Mesendoderm (in vitro differentiated cells): Measurements from ENCODE around the gene ZCCHC14.

ENCODE experiments used
- DNase-seq: peaks from one replicate; pipeline ENCODE4 v3.0.0; 2013
- H2AK5ac ChIP-seq: 2 replicates; pipeline ENCODE4 v1.6.1; 2013; ENCODE audit warnings: low read length, inconsistent platforms
- H2BK120ac ChIP-seq: 2 replicates; pipeline ENCODE4 v1.6.1; 2013; ENCODE audit warnings: low read depth, mild to moderate bottlenecking, low read length, moderate library complexity, mixed read lengths
- H2BK15ac ChIP-seq: replicated peaks from 2 replicates; pipeline ENCODE4 v1.6.1; 2013; ENCODE audit warnings: low read depth, mild to moderate bottlenecking, moderate library complexity
- H2BK5ac ChIP-seq: 2 replicates; pipeline ENCODE4 v1.6.1; 2013; ENCODE audit warnings: low read length, inconsistent platforms
- H3K18ac ChIP-seq: 2 replicates; pipeline ENCODE4 v1.6.1; 2013; ENCODE audit warnings: mild to moderate bottlenecking, low read length, mixed read lengths
- H3K23ac ChIP-seq: one replicate; pipeline ENCODE4 v1.6.1; 2013; ENCODE audit warnings: low read length
- H3K27ac ChIP-seq: 2 replicates; pipeline ENCODE4 v1.5.1; 2013; ENCODE audit warnings: low read depth, mild to moderate bottlenecking, inconsistent platforms, low read length, moderate library complexity
- H3K27me3 ChIP-seq: 2 replicates; pipeline ENCODE4 v1.6.1; 2013; ENCODE audit warnings: low read length, control low read depth, mild to moderate bottlenecking, inconsistent platforms; ENCODE audit not compliant: insufficient read depth, poor library complexity
- H3K36me3 ChIP-seq: 2 replicates; pipeline ENCODE4 v1.6.1; 2013; ENCODE audit warnings: low read length, inconsistent platforms; ENCODE audit not compliant: control insufficient read depth, insufficient read depth
- H3K4ac ChIP-seq: one replicate; pipeline ENCODE4 v1.6.1; 2013; ENCODE audit warnings: low read depth, mild to moderate bottlenecking, low read length, moderate library complexity
- H3K4me1 ChIP-seq: 2 replicates; pipeline ENCODE4 v1.6.1; 2013; ENCODE audit warnings: low read depth, low read length, inconsistent platforms; ENCODE audit not compliant: control insufficient read depth
- H3K4me2 ChIP-seq: 2 replicates; pipeline ENCODE4 v1.6.1; 2013; ENCODE audit warnings: low read length
- H3K4me3 ChIP-seq: 2 replicates; pipeline ENCODE4 v1.5.1; 2013; ENCODE audit warnings: mild to moderate bottlenecking, low read length
- H3K56ac ChIP-seq: one replicate; pipeline ENCODE4 v1.6.1; 2013; ENCODE audit warnings: low read length
- H3K79me1 ChIP-seq: 2 replicates; pipeline ENCODE4 v1.6.1; 2013; ENCODE audit warnings: low read length, inconsistent platforms
- H3K79me2 ChIP-seq: 2 replicates; pipeline ENCODE4 v1.6.1; 2013; ENCODE audit warnings: mild to moderate bottlenecking, low read length; ENCODE audit not compliant: control insufficient read depth, insufficient read depth
- H3K9ac ChIP-seq: 2 replicates; pipeline ENCODE4 v1.6.1; 2013; ENCODE audit warnings: low read length, inconsistent platforms
- H4K5ac ChIP-seq: one replicate; pipeline ENCODE4 v1.6.1; 2013; ENCODE audit warnings: low read length
- H4K8ac ChIP-seq: one replicate; pipeline ENCODE4 v1.6.1; 2013; ENCODE audit warnings: low read depth, mild to moderate bottlenecking, control low read depth, low read length, moderate library complexity
- WGBS: extraction: QIAGEN DNeasy Blood & Tissue Kit; methylation state at CpG from one replicate; pipeline ENCODE4 v1.1.7; 2013; ENCODE audit warnings: low lambda C conversion rate, missing lambda C conversion rate; ENCODE audit not compliant: insufficient coverage; ENCODE audit errors: extremely low coverage; 5-methylcytosine and 5-hydroxymethylcytosine counted together

The ZCCHC14 gene

DNA sequence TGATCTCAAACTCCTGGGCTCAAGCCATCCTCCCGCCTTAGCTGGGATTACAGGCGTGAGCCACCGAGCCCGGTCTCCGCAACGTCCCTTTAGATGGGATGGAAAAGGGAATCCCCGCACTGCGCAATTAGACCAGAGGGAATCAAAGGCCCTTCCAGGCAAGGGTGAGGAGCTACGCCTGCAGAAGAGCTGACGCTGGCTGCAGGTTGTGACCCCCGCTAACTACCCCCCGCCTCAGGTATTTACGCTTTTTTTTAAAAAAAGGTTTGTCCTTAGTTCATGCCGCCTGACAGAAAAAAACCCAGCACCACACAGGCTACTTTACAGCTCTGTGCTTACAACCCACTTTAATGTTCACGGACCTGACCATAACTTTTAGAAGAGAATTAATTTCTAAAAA, 26.9 kb downstream of the ZCCHC14 start:
- Histone ChIP-seq H3K18ac (no peak overlapping the region), H3K4me1 (no peaks in the 10 kb centered on the region), H3K79me2 (peaks cover 11% of the 10 kb centered on the region), H2BK120ac (no peak overlapping the region), H2AK5ac (no peak overlapping the region), H3K4ac (no peak overlapping the region), H3K4me2 (no peak overlapping the region), H3K27me3 (no peaks in the 10 kb centered on the region), H3K27ac (no peak overlapping the region), H3K9ac (no peak overlapping the region), H3K56ac (no peak overlapping the region), H3K79me1 (peaks cover 20% of the 10 kb centered on the region), H4K8ac (no peak overlapping the region), H2BK15ac (no peak overlapping the region), H2BK5ac (no peak overlapping the region), H3K23ac (no peak overlapping the region), H3K4me3 (no peak overlapping the region), H3K36me3 (no peaks in the 10 kb centered on the region), H4K5ac (no peak overlapping the region)
- no peak for DNase-seq
- WGBS: no CpG with 5 or more reads among the region's 15 CpGs

DNA sequence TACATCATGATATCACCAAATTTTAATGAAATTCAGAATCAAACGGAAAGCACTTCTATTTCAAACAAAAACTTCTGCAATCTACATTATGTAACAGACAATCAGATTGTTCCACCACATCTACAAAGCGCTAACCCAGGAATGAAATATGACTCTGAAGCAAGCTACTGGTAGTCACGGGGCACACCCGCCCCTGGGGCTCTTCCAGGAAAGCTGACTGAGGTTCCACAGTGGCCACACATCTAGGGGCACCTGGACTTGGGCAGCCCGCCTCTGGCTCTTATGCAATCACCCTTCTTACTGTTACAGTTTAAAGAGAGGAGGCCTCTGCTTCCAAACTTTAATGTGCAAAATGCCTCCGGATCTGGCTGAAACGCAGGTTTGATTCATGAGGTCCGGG, 27.5 kb downstream of the ZCCHC14 start:
- Histone ChIP-seq H2AK5ac (no peak overlapping the region), H3K9ac (no peak overlapping the region), H2BK5ac (no peak overlapping the region), H2BK15ac (no peak overlapping the region), H3K4ac (no peak overlapping the region), H3K4me3 (no peak overlapping the region), H3K36me3 (no peaks in the 10 kb centered on the region), H2BK120ac (no peak overlapping the region), H3K56ac (no peak overlapping the region), H3K27me3 (no peaks in the 10 kb centered on the region), H4K5ac (no peak overlapping the region), H4K8ac (no peak overlapping the region), H3K79me1 (peaks cover 21% of the 10 kb centered on the region), H3K18ac (no peak overlapping the region), H3K27ac (no peak overlapping the region), H3K4me1 (no peaks in the 10 kb centered on the region), H3K4me2 (no peak overlapping the region), H3K23ac (no peak overlapping the region), H3K79me2 (peaks cover 9% of the 10 kb centered on the region)
- DNase-seq: no peak
- WGBS: no CpG with 5 or more reads among the region's 8 CpGs

DNA sequence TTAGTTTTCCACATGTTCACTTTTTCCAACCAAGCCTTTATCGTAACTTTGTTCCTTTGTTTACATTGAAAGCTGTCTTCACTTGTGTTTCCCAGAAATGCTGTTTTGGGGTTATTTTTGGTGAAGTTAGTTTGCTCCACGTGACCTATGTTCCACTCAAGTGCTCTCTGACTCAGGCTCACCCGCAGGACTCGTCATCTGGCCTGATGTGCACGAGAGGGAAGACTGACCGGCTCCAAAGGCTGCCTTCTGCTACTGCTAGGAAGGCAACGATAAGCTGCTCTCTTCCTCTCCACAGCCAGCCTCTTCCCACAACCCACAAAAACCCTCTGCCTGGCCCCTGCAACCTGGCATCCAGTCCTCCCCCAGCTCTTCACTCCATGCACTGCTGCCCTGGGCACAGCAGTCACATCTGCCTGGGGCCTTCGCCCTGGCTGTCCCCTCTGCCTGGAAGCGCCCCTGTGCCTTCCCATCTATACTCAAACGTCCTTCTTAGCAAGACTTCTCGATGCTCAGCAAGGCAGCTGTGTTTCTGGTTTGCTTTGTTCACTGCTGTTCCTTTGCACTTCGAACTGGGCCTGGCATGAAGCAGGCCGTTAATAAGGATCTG, 28.0 kb downstream of the ZCCHC14 start:
- no peak overlapping the region for H3K4ac ChIP-seq
- no peak overlapping the region for H2BK120ac ChIP-seq
- no peak overlapping the region for H3K9ac ChIP-seq
- no peak overlapping the region for H3K4me3 ChIP-seq
- H3K27ac ChIP-seq: no peak overlapping the region
- no peak overlapping the region for H2BK5ac ChIP-seq
- H2BK15ac ChIP-seq: no peak overlapping the region
- H2AK5ac ChIP-seq: no peak overlapping the region
- peaks cover 20% of the 10 kb centered on the region for H3K79me1 ChIP-seq
- no peak for DNase-seq
- H3K23ac ChIP-seq: no peak overlapping the region
- no peak overlapping the region for H3K56ac ChIP-seq
- no peak overlapping the region for H3K4me2 ChIP-seq
- no peak overlapping the region for H4K8ac ChIP-seq
- H3K18ac ChIP-seq: no peak overlapping the region
- peaks cover 9% of the 10 kb centered on the region for H3K79me2 ChIP-seq
- no peaks in the 10 kb centered on the region for H3K4me1 ChIP-seq
- no peak overlapping the region for H4K5ac ChIP-seq
- H3K27me3 ChIP-seq: no peaks in the 10 kb centered on the region
- no CpG with 5 or more reads among the region's 13 CpGs for WGBS
- H3K36me3 ChIP-seq: no peaks in the 10 kb centered on the region

DNA sequence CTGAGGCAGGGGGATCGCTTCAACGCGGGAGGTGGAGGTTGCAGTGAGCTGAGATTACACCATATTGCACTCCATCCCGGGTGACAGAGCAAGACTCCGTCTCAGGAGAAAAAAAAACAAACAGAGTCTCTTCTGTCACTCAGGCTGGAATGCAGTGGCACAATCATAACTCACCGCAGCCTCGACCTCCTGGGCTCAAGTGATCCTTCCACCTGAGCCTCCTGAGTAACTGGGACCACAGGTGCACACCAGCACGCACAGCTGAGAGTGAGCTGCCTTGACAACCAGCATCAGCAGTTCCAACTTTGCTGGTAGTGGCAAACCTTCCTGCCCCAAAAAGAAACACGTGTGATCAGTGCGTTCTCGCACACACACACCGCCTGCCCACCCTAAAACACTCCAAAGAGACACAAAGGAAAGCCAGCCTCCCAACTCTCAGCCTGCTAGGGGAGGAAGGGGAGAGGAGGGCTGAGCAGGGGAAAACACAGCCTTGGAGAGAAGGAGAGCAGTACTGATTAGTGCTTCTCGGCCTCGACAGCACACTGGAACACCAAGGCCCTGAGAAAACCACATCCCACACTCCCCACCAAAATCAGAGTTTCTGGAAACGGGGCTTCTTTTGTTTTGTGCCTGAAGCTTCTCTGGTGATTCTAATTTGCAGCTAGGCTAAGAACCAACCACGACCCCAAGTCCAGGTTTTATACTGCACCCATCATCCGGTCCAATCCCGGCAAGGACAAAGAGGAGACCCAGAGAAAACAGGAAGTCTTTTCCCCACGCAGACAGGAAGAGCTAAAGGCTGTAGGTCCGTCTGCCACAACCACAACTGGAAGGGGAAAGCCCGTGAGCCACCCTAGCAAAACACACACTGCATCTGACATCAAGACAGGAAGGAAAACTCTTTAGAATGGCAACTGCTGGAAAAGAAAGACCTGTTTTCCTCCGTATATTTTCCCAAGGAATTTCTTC, 28.8 kb downstream of the ZCCHC14 start:
- Histone ChIP-seq H3K36me3 (no peaks in the 10 kb centered on the region), H4K8ac (no peak overlapping the region), H2AK5ac (no peak overlapping the region), H3K27me3 (no peaks in the 10 kb centered on the region), H3K79me2 (peaks cover 9% of the 10 kb centered on the region), H2BK15ac (no peak overlapping the region), H3K27ac (no peak overlapping the region), H3K9ac (no peak overlapping the region), H3K4ac (no peak overlapping the region), H4K5ac (no peak overlapping the region), H2BK120ac (no peak overlapping the region), H3K18ac (no peak overlapping the region), H2BK5ac (no peak overlapping the region), H3K56ac (no peak overlapping the region), H3K23ac (no peak overlapping the region), H3K4me1 (no peaks in the 10 kb centered on the region), H3K4me2 (no peak overlapping the region), H3K79me1 (peaks cover 13% of the 10 kb centered on the region), H3K4me3 (no peak overlapping the region)
- no CpG with 5 or more reads among the region's 22 CpGs for WGBS
- no peak for DNase-seq

DNA sequence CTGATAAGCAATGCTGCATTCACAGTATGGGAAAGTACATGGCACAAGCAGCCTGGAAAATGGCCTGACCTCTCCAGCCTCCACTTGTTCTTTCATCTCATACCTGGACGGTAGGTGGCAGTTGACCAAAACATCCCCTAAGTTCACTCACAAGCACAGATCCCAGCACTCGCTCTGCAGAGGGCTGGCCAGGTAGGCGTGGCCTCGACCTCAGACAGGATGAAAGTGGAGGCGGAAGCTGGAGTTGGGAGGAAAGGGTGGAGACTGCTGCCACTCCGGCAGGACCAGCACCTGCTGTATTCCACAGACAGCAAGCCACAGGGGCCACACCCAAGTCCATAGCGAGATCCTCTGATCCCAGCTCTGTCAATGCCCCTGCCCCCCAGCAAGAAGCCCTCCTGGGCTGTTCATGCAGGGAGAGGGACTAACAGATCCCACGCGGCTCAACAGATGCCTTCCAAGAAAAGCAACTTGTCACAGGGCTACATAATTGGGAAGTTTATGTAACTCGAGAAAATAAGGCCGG, 31.3 kb downstream of the ZCCHC14 start:
- no peak overlapping the region for H4K5ac ChIP-seq
- no CpG with 5 or more reads among the region's 11 CpGs for WGBS
- peaks cover 12% of the 10 kb centered on the region for H3K79me1 ChIP-seq

More for the DNA sequence above, 31.3 kb downstream of the ZCCHC14 start:
- Histone ChIP-seq H3K56ac (no peak overlapping the region), H3K4me1 (no peaks in the 10 kb centered on the region), H3K79me2 (peaks cover 8% of the 10 kb centered on the region), H3K27me3 (no peaks in the 10 kb centered on the region), H2BK15ac (no peak overlapping the region), H3K18ac (no peak overlapping the region), H3K27ac (no peak overlapping the region), H3K9ac (no peak overlapping the region), H4K8ac (no peak overlapping the region), H3K4ac (no peak overlapping the region), H3K36me3 (peaks cover 2% of the 10 kb centered on the region), H3K4me3 (no peak overlapping the region), H2BK120ac (no peak overlapping the region), H2AK5ac (no peak overlapping the region), H3K23ac (no peak overlapping the region), H3K4me2 (no peak overlapping the region), H2BK5ac (no peak overlapping the region)
- peak; percentile 98 for DNase-seq
